SK-N-SH (cell line): Measurements from ENCODE around the gene CENPF. TPM values are rescaled to one million over a fixed set of nuclear protein-coding genes. Genes with fewer than 3 reads are reported as not detected.

Source experiments
- CTCF ChIA-PET: fragments of 300-600, 350-600 bp; formaldehyde crosslinking; extraction: SDS; loops from one replicate; lab custom pipeline; 2021; lab: Yijun Ruan, JAX
- POLR2A ChIA-PET: fragments of 350-600 bp; sonication (Branson Sonifier 250); formaldehyde crosslinking; extraction: SDS; loops from one replicate; lab custom pipeline; 2020; ENCODE audit warnings: antibody characterized with exemption, inconsistent platforms; lab: Yijun Ruan, JAX
- DNase-seq: peaks from one replicate; pipeline ENCODE4 v3.0.0; 2012
- H2AFZ ChIP-seq: fragments of 200-600 bp; sonication (generic); 2 replicates; pipeline ENCODE4 v1.8.1; 2016; ENCODE audit warnings: antibody characterized with exemption, mild to moderate bottlenecking, low read depth
- H3F3A ChIP-seq: fragments of 200-600 bp; sonication (generic); replicated peaks from 2 replicates; pipeline ENCODE3; 2016; ENCODE audit warnings: antibody characterized with exemption, mild to moderate bottlenecking; ENCODE audit not compliant: insufficient read depth
- H3K27ac ChIP-seq, 2 experiments: fragments of 200-500 bp in 1 of 2; fragments of 200-600 bp in 1 of 2; sonication (Bioruptor generic) in 1 of 2; sonication (generic), shearing (Covaris generic) in 1 of 2; 2 replicates each; pipeline versions ENCODE4 v1.5.1 to v1.6.1; 2014 to 2016; ENCODE audit warnings: low read depth in 2 of 2, inconsistent platforms in 1 of 2, low read length in 1 of 2, mild to moderate bottlenecking in 1 of 2, mixed read lengths in 1 of 2
- H3K27me3 ChIP-seq: fragments of 200-600 bp; sonication (generic), shearing (Covaris generic); 2 replicates; pipeline ENCODE4 v1.6.1; 2016; ENCODE audit warnings: mixed run types; ENCODE audit not compliant: insufficient read depth
- H3K36me3 ChIP-seq, 2 experiments: fragments of 200-500 bp in 1 of 2; fragments of 200-600 bp in 1 of 2; sonication (Bioruptor generic) in 1 of 2; sonication (generic) in 1 of 2; replicated peaks in 1 of 2; 2 replicates each; pipeline versions ENCODE3 to v1.5.1; 2014 to 2016; ENCODE audit warnings: low read length in 1 of 2, mild to moderate bottlenecking in 1 of 2; ENCODE audit not compliant: insufficient read depth in 2 of 2, control insufficient read depth in 1 of 2
- H3K4me1 ChIP-seq, 2 experiments: fragments of 200-500 bp in 1 of 2; fragments of 200-600 bp in 1 of 2; sonication (Bioruptor generic) in 1 of 2; sonication (generic), shearing (Covaris generic) in 1 of 2; 2 replicates each; pipeline versions ENCODE4 v1.5.1 to v1.6.1; 2014 to 2016; ENCODE audit warnings: low read depth in 1 of 2, low read length in 1 of 2, mixed run types in 1 of 2; ENCODE audit not compliant: insufficient read depth in 2 of 2, control insufficient read depth in 1 of 2
- H3K4me2 ChIP-seq: fragments of 200-600 bp; sonication (generic), shearing (Covaris generic); 2 replicates; pipeline ENCODE4 v1.6.1; 2017; ENCODE audit warnings: mixed run types
- H3K4me3 ChIP-seq, 2 experiments: fragments of 200-500 bp in 1 of 2; fragments of 200-600 bp in 1 of 2; sonication (Bioruptor generic) in 1 of 2; sonication (generic), shearing (Covaris generic) in 1 of 2; 2 replicates each; pipeline versions ENCODE4 v1.5.1 to v1.8.1; 2014 to 2016; ENCODE audit warnings: low read depth in 2 of 2, inconsistent platforms in 1 of 2, low read length in 1 of 2, mild to moderate bottlenecking in 1 of 2, mixed read lengths in 1 of 2, moderate library complexity in 1 of 2
- H3K79me2 ChIP-seq: fragments of 200-600 bp; sonication (generic); 2 replicates; pipeline ENCODE4 v1.8.1; 2017; ENCODE audit warnings: mild to moderate bottlenecking; ENCODE audit not compliant: insufficient read depth
- H3K9ac ChIP-seq: fragments of 200-600 bp; sonication (generic); 2 replicates; pipeline ENCODE4 v1.6.1; 2017; ENCODE audit warnings: mixed run types
- H3K9me2 ChIP-seq: fragments of 200-600 bp; sonication (generic); 2 replicates; pipeline ENCODE4 v1.6.1; 2017; ENCODE audit warnings: mixed run types
- H3K9me3 ChIP-seq: fragments of 200-600 bp; sonication (generic); 2 replicates; pipeline ENCODE4 v1.6.1; 2017; ENCODE audit warnings: mixed run types, mild to moderate bottlenecking, moderate library complexity
- H4K20me1 ChIP-seq: fragments of 200-600 bp; sonication (generic); 2 replicates; pipeline ENCODE4 v1.6.1; 2017; ENCODE audit warnings: mild to moderate bottlenecking, mixed run types; ENCODE audit not compliant: insufficient read depth
- CTCF ChIP-seq: fragments of 200-600 bp; sonication (generic); IDR thresholded peaks from 2 replicates; pipeline ENCODE4 v1.6.1; 2017; ENCODE audit warnings: antibody characterized with exemption, mild to moderate bottlenecking, moderate library complexity
- EP300 ChIP-seq, 2 experiments: IDR thresholded peaks; 2 replicates each; pipeline versions ENCODE4 v1.4.0 to v1.6.1; 2012; ENCODE audit warnings: borderline replicate concordance in 1 of 2, low read depth in 1 of 2, low read length in 1 of 2
- EZH2phosphoT487 ChIP-seq: fragments of 200-600 bp; sonication (generic); IDR thresholded peaks from 2 replicates; pipeline ENCODE4 v1.6.1; 2017; ENCODE audit warnings: low read depth, mixed run types, mild to moderate bottlenecking, antibody characterized with exemption, moderate library complexity, borderline replicate concordance
- FOXJ3 ChIP-seq: sonication (generic); formaldehyde crosslinking; IDR thresholded peaks from 2 replicates; pipeline ENCODE4 v1.5.1; 2020; ENCODE audit warnings: mild to moderate bottlenecking, missing genetic modification reagents
- FOXM1 ChIP-seq: IDR thresholded peaks from 2 replicates; pipeline ENCODE4 v1.4.0; 2012; ENCODE audit warnings: low read depth, mild to moderate bottlenecking
- GATA2 ChIP-seq: sonication (generic); formaldehyde crosslinking; IDR thresholded peaks from 2 replicates; pipeline ENCODE4 v1.5.0; 2020; ENCODE audit warnings: mild to moderate bottlenecking, missing genetic modification reagents
- IRF3 ChIP-seq: fragments of 150-350 bp; IDR thresholded peaks from 2 replicates; pipeline ENCODE4 v1.6.1; 2016; ENCODE audit warnings: mild to moderate bottlenecking, low read depth, low read length
- MAX ChIP-seq: IDR thresholded peaks from 2 replicates; pipeline ENCODE4 v1.4.0; 2012; ENCODE audit warnings: low read depth
- MEF2A ChIP-seq: IDR thresholded peaks from 2 replicates; pipeline ENCODE4 v1.4.0; 2012; ENCODE audit warnings: low read depth, borderline replicate concordance
- POLR2AphosphoS5 ChIP-seq: IDR thresholded peaks from 2 replicates; pipeline ENCODE4 v1.6.1; 2012; ENCODE audit warnings: low read depth, low read length
- RAD21 ChIP-seq: IDR thresholded peaks from 2 replicates; pipeline ENCODE4 v1.6.1; 2012; ENCODE audit warnings: mild to moderate bottlenecking, low read length
- RCOR1 ChIP-seq: fragments of 150-350 bp; IDR thresholded peaks from 2 replicates; pipeline ENCODE4 v1.6.1; 2017; ENCODE audit warnings: antibody characterized with exemption, low read length
- REST ChIP-seq: IDR thresholded peaks from 2 replicates; pipeline ENCODE4 v1.6.1; 2012; ENCODE audit warnings: mild to moderate bottlenecking, low read depth, low read length, moderate library complexity
- RFX5 ChIP-seq: IDR thresholded peaks from 2 replicates; pipeline ENCODE4 v1.6.1; 2012; ENCODE audit warnings: mild to moderate bottlenecking, improper control_type of control experiment, low read length
- RXRA ChIP-seq: IDR thresholded peaks from 2 replicates; pipeline ENCODE4 v1.4.0; 2012; ENCODE audit warnings: low read depth, mild to moderate bottlenecking, borderline replicate concordance
- USF1 ChIP-seq: IDR thresholded peaks from 2 replicates; pipeline ENCODE4 v1.4.0; 2012; ENCODE audit warnings: low read depth, borderline replicate concordance
- YY1 ChIP-seq: IDR thresholded peaks from 2 replicates; pipeline ENCODE4 v1.4.0; 2012; ENCODE audit warnings: low read depth, mild to moderate bottlenecking
- WGBS: methylation state at CpG from one replicate; pipeline ENCODE4 v1.1.6; 2017; ENCODE audit warnings: low lambda C conversion rate; 5-methylcytosine and 5-hydroxymethylcytosine counted together
- polyA plus RNA-seq, 3 experiments: library from polyadenylated mRNA; depleted of rRNA; stranded (reverse); fragments of >200 nt; gene quantifications; 2 replicates each; pipeline ENCODE4 v1.2.3, GENCODE V29; 2012

CENPF gene
- polyA plus RNA-seq, 1 of the 3 experiments (the other 2 are of a cell fraction), result 14.5 TPM

- Histone ChIP-seq H3K4me1 (no peaks in the 10 kb centered on the region), H3K9me3 (0 out of 2 replicates have a peak, but pooled peaks cover 3% of the 10 kb centered on the region), H2AFZ (no peak overlapping the region), H3K9ac (no peak overlapping the region), H3K36me3 (no peaks in the 10 kb centered on the region), H3F3A (no peaks in the 10 kb centered on the region), H4K20me1 (no peaks in the 10 kb centered on the region), H3K79me2 (no peaks in the 10 kb centered on the region), H3K4me2 (no peak overlapping the region), H3K27ac (no peak overlapping the region), H3K27me3 (no peaks in the 10 kb centered on the region), H3K4me3 (no peak overlapping the region), H3K9me2 (no peaks in the 10 kb centered on the region)
- TF ChIP-seq FOXM1 (no peak), FOXJ3 (no peak), GATA2 (CRISPR knock-in tag) (no peak), EZH2phosphoT487 (no peak), CTCF (no peak)
- DNase-seq, result no peak
- POLR2A ChIA-PET, result no interaction called here
- CTCF ChIA-PET, result interaction anchor here (0.7 to 1.4 kb wide), 3 partner anchors 16 to 837 kb away, joined by 3 to 4 read pairs (median 4); no protein-coding TSS in a partner anchor
- WGBS, result 73% methylated on average over 4 of the region's 4 CpGs
These were observed 73.8 kb downstream of the CENPF start for GRCh38 chr1:214676747-214677146.

GRCh38 chr1:214677945-214678344 lies 75.0 kb downstream of the CENPF start:
- Histone ChIP-seq H3K9me2 (no peaks in the 10 kb centered on the region), H3K27ac (no peak overlapping the region), H4K20me1 (no peaks in the 10 kb centered on the region), H3K4me2 (no peak overlapping the region), H3K9ac (no peak overlapping the region), H3K36me3 (no peaks in the 10 kb centered on the region), H3K27me3 (no peaks in the 10 kb centered on the region), H3K4me1 (no peaks in the 10 kb centered on the region), H2AFZ (no peak overlapping the region), H3K4me3 (no peak overlapping the region), H3K9me3 (0 out of 2 replicates have a peak, but pooled peaks cover 3% of the 10 kb centered on the region), H3F3A (no peaks in the 10 kb centered on the region), H3K79me2 (no peaks in the 10 kb centered on the region)
- POLR2A ChIA-PET, result no interaction called here
- CTCF ChIA-PET, result interaction anchor here (1.2 to 1.4 kb wide), 3 partner anchors 10 to 40 kb away, joined by 3 to 4 read pairs (median 4); no protein-coding TSS in a partner anchor
- DNase-seq, result no peak
- WGBS, result 74% methylated on average over 2 of the region's 2 CpGs
- no peak for TF ChIP-seq RAD21
- no peak for TF ChIP-seq EZH2phosphoT487
- no peak for TF ChIP-seq YY1
- TF ChIP-seq RXRA, result no peak
- no peak for TF ChIP-seq POLR2AphosphoS5
- TF ChIP-seq MAX, result no peak
- TF ChIP-seq USF1, result no peak
- no peak for TF ChIP-seq EP300 (IDR thresholded peaks at IDR 0.05; ENCODE audit: borderline replicate concordance in 1 of 2, low read depth in 1 of 2, low read length in 1 of 2)
- no peak for TF ChIP-seq CTCF
- no peak for TF ChIP-seq RCOR1
- no peak for TF ChIP-seq IRF3
- no peak for TF ChIP-seq MEF2A
- TF ChIP-seq GATA2 (CRISPR knock-in tag), result no peak
- no peak for TF ChIP-seq RFX5
- TF ChIP-seq REST, result no peak
